Stimulated activated CD4-positive, alpha-beta T cell treated with anti-CD3 and anti-CD28 coated beads, Interleukin-12 subunit alpha, Interleukin-12 subunit beta, amount 100 ng/mL, for 24 hours (primary cell): ENCODE results near the gene TMEM119.

ENCODE experiments used
- DNase-seq, 2 experiments: peaks; one replicate each; pipeline ENCODE4 v3.0.0-alpha.2; 2020; ENCODE audit warnings: low read depth in 2 of 2

TMEM119 gene

GRCh38 chr12:108616941-108617858 is 19.3 kb upstream of the TMEM119 start:
- peak; percentile 68 to 76 for DNase-seq

GRCh38 chr12:108616359-108616758 is 18.5 kb upstream of the TMEM119 start:
- no peak for DNase-seq

GRCh38 chr12:108615918-108616317 is 18.0 kb upstream of the TMEM119 start:
- DNase-seq = no peak

- DNase-seq = no peak
These were observed 16.8 kb upstream of the TMEM119 start for GRCh38 chr12:108614639-108615038.

- no peak for DNase-seq
These were observed 16.2 kb upstream of the TMEM119 start for GRCh38 chr12:108614041-108614440.

- DNase-seq = no peak
These were observed 15.7 kb upstream of the TMEM119 start for GRCh38 chr12:108613548-108613947.

- no peak for DNase-seq
These were observed 15.0 kb upstream of the TMEM119 start for GRCh38 chr12:108612788-108613282.

- DNase-seq = peak in 1 of 2 experiments; percentile 50
These were observed 14.1 kb upstream of the TMEM119 start for GRCh38 chr12:108611884-108612415.

GRCh38 chr12:108610856-108611605 is 13.1 kb upstream of the TMEM119 start:
- no peak for DNase-seq

GRCh38 chr12:108610336-108610815 is 12.5 kb upstream of the TMEM119 start:
- DNase-seq = no peak

- no peak for DNase-seq
These were observed 11.9 kb upstream of the TMEM119 start for GRCh38 chr12:108609537-108610335.

- DNase-seq = no peak
These were observed 10.7 kb upstream of the TMEM119 start for GRCh38 chr12:108608616-108609015.

GRCh38 chr12:108607981-108608600 is 10.2 kb upstream of the TMEM119 start:
- no peak for DNase-seq

GRCh38 chr12:108606492-108606891 is 8.6 kb upstream of the TMEM119 start:
- no peak for DNase-seq

GRCh38 chr12:108605690-108606406 is 8.0 kb upstream of the TMEM119 start:
- no peak for DNase-seq

- DNase-seq = no peak
These were observed 7.3 kb upstream of the TMEM119 start for GRCh38 chr12:108605000-108605689.

GRCh38 chr12:108604208-108604941 is 6.5 kb upstream of the TMEM119 start:
- no peak for DNase-seq

GRCh38 chr12:108603743-108604142 is 5.9 kb upstream of the TMEM119 start:
- DNase-seq = no peak
